Natural killer cell (primary cell): ENCODE measurements around the gene TSPYL4. TPM values are rescaled to one million over a fixed set of nuclear protein-coding genes. Genes with fewer than 3 reads are reported as not detected.

Experiments
- ATAC-seq, 3 donors: fragments of 150-1000 bp in 2 of 3; fragments of 200-7000 bp in 1 of 3; cut with Tn5 transposase; 1 replicate in 1 of 3; 2 replicates in 2 of 3; pipeline ENCODE4 v1.10.0; 2021; ENCODE audit warnings: mild to moderate bottlenecking in 2 of 3, moderate library complexity in 2 of 3
- DNase-seq, 2 donors: peaks; one replicate each; pipeline versions ENCODE4 v3.0.0 to v3.0.0-alpha.2; 2013 to 2021; ENCODE audit warnings: mixed read lengths in 1 of 2
- H3K27ac ChIP-seq: one replicate; pipeline ENCODE4 v1.5.1; 2013; ENCODE audit warnings: mild to moderate bottlenecking, low read length
- H3K27me3 ChIP-seq: one replicate; pipeline ENCODE4 v1.6.1; 2013; ENCODE audit warnings: low read length; ENCODE audit not compliant: control insufficient read depth, insufficient read depth
- H3K36me3 ChIP-seq: one replicate; pipeline ENCODE4 v1.6.1; 2013; ENCODE audit warnings: low read length; ENCODE audit not compliant: control insufficient read depth, insufficient read depth
- H3K4me1 ChIP-seq: one replicate; pipeline ENCODE4 v1.6.1; 2013; ENCODE audit warnings: low read length; ENCODE audit not compliant: control insufficient read depth, insufficient read depth
- H3K4me3 ChIP-seq: one replicate; pipeline ENCODE4 v1.5.1; 2013; ENCODE audit warnings: low read length
- H3K9me3 ChIP-seq: one replicate; pipeline ENCODE4 v1.6.1; 2013; ENCODE audit warnings: low read length; ENCODE audit not compliant: control insufficient read depth, insufficient read depth
- H3K27ac Mint-ChIP-seq, 2 donors: one replicate each; pipeline ENCODE4 v1.8.0; 2022; ENCODE audit warnings: mild to moderate bottlenecking in 2 of 2, mixed read lengths in 2 of 2, moderate library complexity in 1 of 2
- H3K27me3 Mint-ChIP-seq, 2 donors: one replicate each; pipeline ENCODE4 v1.8.0; 2022; ENCODE audit warnings: low read depth in 2 of 2, mixed read lengths in 2 of 2
- H3K36me3 Mint-ChIP-seq: one replicate; pipeline ENCODE4 v1.8.0; 2022; ENCODE audit warnings: mixed read lengths
- H3K4me1 Mint-ChIP-seq, 2 donors: one replicate each; pipeline ENCODE4 v1.8.0; 2022; ENCODE audit warnings: mixed read lengths in 2 of 2
- H3K4me3 Mint-ChIP-seq: one replicate; pipeline ENCODE4 v1.8.0; 2022; ENCODE audit warnings: mild to moderate bottlenecking, moderate library complexity, mixed read lengths
- H3K9me3 Mint-ChIP-seq, 2 donors: one replicate each; pipeline ENCODE4 v1.8.0; 2022; ENCODE audit warnings: mixed read lengths in 2 of 2
- CTCF ChIP-seq: fragments of 200-600 bp; IDR thresholded peaks from one replicate; pipeline ENCODE4 v1.8.0; 2022; ENCODE audit warnings: antibody characterized with exemption
- WGBS: methylation state at CpG from one replicate; pipeline ENCODE4 v1.1.7; 2013; ENCODE audit warnings: missing lambda C conversion rate; ENCODE audit not compliant: insufficient coverage; 5-methylcytosine and 5-hydroxymethylcytosine counted together
- intact Hi-C: fragments of 100-400 bp; cut with micrococcal nuclease; formaldehyde crosslinking; loops from one replicate; pipeline ENCODE4 v1.14.2; 2022
- total RNA-seq, 4 donors: library from RNA; stranded (reverse); fragments of 120-200 nt in 1 of 4; gene quantifications; one replicate each; pipeline versions ENCODE4 v1.2.3 to v1.2.4, GENCODE V29; 2013 to 2022

TSPYL4 gene
- total RNA-seq, 3 donors from 2014 or later (not counting 1 experiment from before 2014, with no cell fraction given): 21.5 to 36.8 (median 26.5) TPM

GRCh38 chr6:116205281-116205680 lies 48.6 kb downstream of the TSPYL4 start:
- no peak for TF ChIP-seq CTCF
- H3K36me3 ChIP-seq: no peaks in the 10 kb centered on the region
- Mint-ChIP-seq H3K27ac (no peak overlapping the region), H3K36me3 (no peaks in the 10 kb centered on the region), H3K4me1 (peaks cover 0 to 5% of the 10 kb centered on the region in 2 donors), H3K27me3 (no peaks in the 10 kb centered on the region), H3K9me3 (no peaks in the 10 kb centered on the region), H3K4me3 (no peak overlapping the region)
- no peak for DNase-seq
- intact Hi-C loops: no loop called here
- no peaks in the 10 kb centered on the region for H3K9me3 ChIP-seq
- H3K27me3 ChIP-seq: no peaks in the 10 kb centered on the region
- no peak overlapping the region for H3K4me3 ChIP-seq
- H3K27ac ChIP-seq: no peak overlapping the region
- H3K4me1 ChIP-seq: no peaks in the 10 kb centered on the region
- no peak for ATAC-seq
- no CpG with 5 or more reads among the region's 2 CpGs for WGBS

DNA sequence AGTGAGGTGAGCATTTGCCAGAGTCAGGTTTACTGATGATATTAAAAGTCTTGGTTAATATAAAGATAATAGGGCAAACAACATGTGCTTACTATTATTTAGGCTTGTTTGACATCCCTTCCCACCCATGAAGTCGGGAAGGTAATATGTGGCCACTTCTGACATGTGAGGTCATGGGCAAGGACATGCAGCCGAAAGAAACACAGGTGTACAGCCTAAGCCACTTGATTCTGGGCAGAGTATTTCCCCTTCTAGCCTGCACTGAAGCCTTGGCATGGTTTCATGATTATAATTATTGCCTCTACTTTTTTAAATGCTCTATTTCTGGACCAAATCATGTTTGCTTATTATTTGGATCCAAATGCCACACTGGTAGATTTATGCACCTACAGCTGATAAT lies 52.3 kb downstream of the TSPYL4 start:
- H3K9me3 Mint-ChIP-seq: no peaks in the 10 kb centered on the region
- H3K9me3 ChIP-seq: no peaks in the 10 kb centered on the region
- no peak overlapping the region for H3K27ac Mint-ChIP-seq
- intact Hi-C loops: no loop called here
- H3K4me3 ChIP-seq: no peak overlapping the region
- no peak for TF ChIP-seq CTCF
- H3K4me3 Mint-ChIP-seq: no peak overlapping the region
- H3K4me1 ChIP-seq: no peaks in the 10 kb centered on the region
- H3K27me3 Mint-ChIP-seq: no peaks in the 10 kb centered on the region
- no peaks in the 10 kb centered on the region for H3K27me3 ChIP-seq
- no peaks in the 10 kb centered on the region for H3K36me3 ChIP-seq
- DNase-seq: no peak
- 92% methylated on average over 2 of the region's 2 CpGs for WGBS
- H3K36me3 Mint-ChIP-seq: no peaks in the 10 kb centered on the region
- ATAC-seq: no peak
- H3K27ac ChIP-seq: no peak overlapping the region
- peaks cover 0 to 12% of the 10 kb centered on the region in 2 donors for H3K4me1 Mint-ChIP-seq

DNA sequence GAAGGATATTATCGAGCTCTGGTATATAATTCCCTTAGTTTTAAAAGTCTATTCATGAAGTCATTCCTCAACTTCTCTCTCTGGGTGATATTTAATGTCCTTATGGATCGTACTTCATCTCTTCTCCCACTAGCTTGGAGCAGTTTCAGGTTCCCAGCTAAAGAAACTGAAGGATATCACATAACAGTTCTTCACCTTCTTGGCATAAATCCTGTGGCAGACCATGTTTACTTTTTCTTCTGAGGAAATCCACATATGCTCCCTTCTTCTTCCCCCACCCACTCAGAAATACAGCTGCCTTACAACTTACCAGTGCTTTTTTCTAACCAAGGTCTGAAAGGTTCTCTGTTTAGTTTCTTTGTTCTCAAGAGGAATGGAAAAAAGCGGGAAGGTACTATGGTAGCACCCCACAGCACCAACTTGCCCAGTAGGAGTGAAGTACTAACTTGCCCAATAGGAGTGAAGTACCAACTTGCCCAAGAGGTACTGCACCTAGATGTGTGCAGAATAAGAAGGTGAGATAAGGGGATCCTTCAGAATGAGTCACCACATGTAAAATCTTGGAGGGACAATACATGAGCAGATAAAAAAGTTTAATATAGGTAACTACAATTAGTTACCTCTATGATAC lies 53.1 kb downstream of the TSPYL4 start:
- WGBS: 100% methylated on average over 2 of the region's 3 CpGs
- intact Hi-C loops: no loop called here
- no peaks in the 10 kb centered on the region for H3K36me3 Mint-ChIP-seq

More for the DNA sequence above, 53.1 kb downstream of the TSPYL4 start:
- Mint-ChIP-seq H3K27me3 (no peaks in the 10 kb centered on the region), H3K4me3 (no peak overlapping the region), H3K9me3 (no peaks in the 10 kb centered on the region), H3K27ac (no peak overlapping the region), H3K4me1 (peaks cover 0 to 12% of the 10 kb centered on the region in 2 donors)
- no peak overlapping the region for H3K4me3 ChIP-seq
- no peaks in the 10 kb centered on the region for H3K9me3 ChIP-seq
- no peak overlapping the region for H3K27ac ChIP-seq
- no peaks in the 10 kb centered on the region for H3K36me3 ChIP-seq
- TF ChIP-seq CTCF: no peak
- DNase-seq (no peak), ATAC-seq (no peak)
- H3K4me1 ChIP-seq: no peaks in the 10 kb centered on the region
- no peaks in the 10 kb centered on the region for H3K27me3 ChIP-seq

Other genes with a start within 250 kb of the TSPYL4 start
- not detected for gene FRK, start 193.2 kb downstream of the TSPYL4 start, total RNA-seq
- 10 to 100 TPM; 19.1 to 29.4 (median 20.5) TPM for gene NT5DC1, start 153.2 kb downstream of the TSPYL4 start, total RNA-seq
- not detected for gene COL10A1, start 127.9 kb downstream of the TSPYL4 start, total RNA-seq
- gene TSPYL1, start 25.9 kb upstream of the TSPYL4 start, total RNA-seq: 100 to 1,000 TPM; 134 to 143 (median 142) TPM
- 1 to 10 TPM; 7.4 to 9.6 (median 7.6) TPM for gene DSE, start 116.9 kb upstream of the TSPYL4 start, total RNA-seq
- 10 to 100 TPM in 2 of 3 donors, 1 to 10 TPM in 1; 7.9 to 20.6 (median 12.3) TPM for gene CALHM6, start 207.3 kb upstream of the TSPYL4 start, total RNA-seq